Lung (tissue), 12 donors: ENCODE measurements around the gene BOD1L1. TPM values are rescaled to one million over a fixed set of nuclear protein-coding genes. Genes with fewer than 3 reads are reported as not detected.

Experiments
- ATAC-seq: fragments of 200-7000 bp; cut with Tn5 transposase; one replicate; pipeline ENCODE4 v1.9.1; 2020; ENCODE audit warnings: moderate number of reproducible peaks; ENCODE audit not compliant: insufficient read depth, low FRiP score
- DNase-seq, 3 donors: peaks; one replicate each; pipeline ENCODE4 v3.0.0-alpha.2; 2013 to 2017
- H3K27ac ChIP-seq, 2 donors: one replicate each; pipeline ENCODE4 v1.5.1; 2013; ENCODE audit warnings: mild to moderate bottlenecking in 2 of 2, moderate library complexity in 2 of 2, control low read depth in 1 of 2, inconsistent platforms in 1 of 2, low read depth in 1 of 2, low read length in 1 of 2
- H3K27me3 ChIP-seq, 3 donors: one replicate each; pipeline ENCODE4 v1.5.1; 2013; ENCODE audit warnings: low read length in 2 of 3; ENCODE audit not compliant: control insufficient read depth in 3 of 3, insufficient read depth in 3 of 3
- H3K36me3 ChIP-seq, 4 donors: one replicate each; pipeline ENCODE4 v1.5.1; 2013; ENCODE audit warnings: low read length in 4 of 4, mild to moderate bottlenecking in 1 of 4, moderate library complexity in 1 of 4; ENCODE audit not compliant: control insufficient read depth in 4 of 4, insufficient read depth in 4 of 4
- H3K4me1 ChIP-seq, 5 donors: one replicate each; pipeline ENCODE4 v1.5.1; 2013; ENCODE audit warnings: low read length in 5 of 5, mild to moderate bottlenecking in 2 of 5, moderate library complexity in 1 of 5; ENCODE audit not compliant: control insufficient read depth in 5 of 5, insufficient read depth in 5 of 5
- H3K4me3 ChIP-seq: one replicate; pipeline ENCODE4 v1.5.1; 2013; ENCODE audit warnings: mild to moderate bottlenecking, control low read depth, moderate library complexity
- H3K9ac ChIP-seq, 2 donors: one replicate each; pipeline ENCODE4 v1.5.1; 2013; ENCODE audit warnings: low read length in 2 of 2, control low read depth in 1 of 2; ENCODE audit not compliant: insufficient read depth in 1 of 2
- H3K9me3 ChIP-seq, 4 donors: one replicate each; pipeline ENCODE4 v1.5.1; 2013; ENCODE audit warnings: low read length in 3 of 4, mild to moderate bottlenecking in 1 of 4, moderate library complexity in 1 of 4; ENCODE audit not compliant: control insufficient read depth in 4 of 4, insufficient read depth in 3 of 4
- WGBS, 2 donors: extraction: QIAGEN DNeasy Blood & Tissue Kit; methylation state at CpG; one replicate each; pipeline ENCODE4 v1.1.7; 2013; 5-methylcytosine and 5-hydroxymethylcytosine counted together
- polyA plus RNA-seq, 2 donors: library from polyadenylated mRNA; stranded (reverse); fragments of 200-250 nt; gene quantifications; one replicate each; pipeline ENCODE4 v1.2.1, GENCODE V29; 2013
- total RNA-seq, 2 donors: library from RNA; depleted of rRNA in 1 of 2; stranded (reverse); fragments of >200 nt in 1 of 2; gene quantifications; one replicate each; pipeline ENCODE4 v1.2.1, GENCODE V29; 2014 to 2021
- TF ChIP-seq, protein P1 (sequence below): IDR thresholded peaks from 2 replicates; pipeline ENCODE4 v1.5.1; 2012; ENCODE audit warnings: mild to moderate bottlenecking; ENCODE audit errors: control extremely low read depth, extremely low read depth
- donor health status: control.
- donor health status: control.
- donor health status: Bipolar disorder and iron deficiency.
- donor health status: healthy.
- donor health status: DM: yes; HTN: yes; CAD: no.

Gene BOD1L1
- total and polyA plus RNA-seq, 4 donors = 8.5 to 83.9 (median 24.0) TPM

- 93 to 96% methylated on average over 2 of the region's 2 CpGs for WGBS, 2 donors
- no peak for ATAC-seq
- Histone ChIP-seq H3K4me3 (no peak overlapping the region), H3K27ac (no peak overlapping the region), H3K27me3 (no peaks in the 10 kb centered on the region), H3K9me3 (no peaks in the 10 kb centered on the region), H3K36me3 (peaks cover 13 to 66% (median 36%) of the 10 kb centered on the region in 4 donors), H3K9ac (no peak overlapping the region), H3K4me1 (no peaks in the 10 kb centered on the region)
- TF ChIP-seq, protein P1, sequence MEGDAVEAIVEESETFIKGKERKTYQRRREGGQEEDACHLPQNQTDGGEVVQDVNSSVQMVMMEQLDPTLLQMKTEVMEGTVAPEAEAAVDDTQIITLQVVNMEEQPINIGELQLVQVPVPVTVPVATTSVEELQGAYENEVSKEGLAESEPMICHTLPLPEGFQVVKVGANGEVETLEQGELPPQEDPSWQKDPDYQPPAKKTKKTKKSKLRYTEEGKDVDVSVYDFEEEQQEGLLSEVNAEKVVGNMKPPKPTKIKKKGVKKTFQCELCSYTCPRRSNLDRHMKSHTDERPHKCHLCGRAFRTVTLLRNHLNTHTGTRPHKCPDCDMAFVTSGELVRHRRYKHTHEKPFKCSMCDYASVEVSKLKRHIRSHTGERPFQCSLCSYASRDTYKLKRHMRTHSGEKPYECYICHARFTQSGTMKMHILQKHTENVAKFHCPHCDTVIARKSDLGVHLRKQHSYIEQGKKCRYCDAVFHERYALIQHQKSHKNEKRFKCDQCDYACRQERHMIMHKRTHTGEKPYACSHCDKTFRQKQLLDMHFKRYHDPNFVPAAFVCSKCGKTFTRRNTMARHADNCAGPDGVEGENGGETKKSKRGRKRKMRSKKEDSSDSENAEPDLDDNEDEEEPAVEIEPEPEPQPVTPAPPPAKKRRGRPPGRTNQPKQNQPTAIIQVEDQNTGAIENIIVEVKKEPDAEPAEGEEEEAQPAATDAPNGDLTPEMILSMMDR = no peak
- DNase-seq = no peak
Measured at GRCh38 chr4:13590766-13591165, 36.8 kb downstream of the BOD1L1 start.

DNA sequence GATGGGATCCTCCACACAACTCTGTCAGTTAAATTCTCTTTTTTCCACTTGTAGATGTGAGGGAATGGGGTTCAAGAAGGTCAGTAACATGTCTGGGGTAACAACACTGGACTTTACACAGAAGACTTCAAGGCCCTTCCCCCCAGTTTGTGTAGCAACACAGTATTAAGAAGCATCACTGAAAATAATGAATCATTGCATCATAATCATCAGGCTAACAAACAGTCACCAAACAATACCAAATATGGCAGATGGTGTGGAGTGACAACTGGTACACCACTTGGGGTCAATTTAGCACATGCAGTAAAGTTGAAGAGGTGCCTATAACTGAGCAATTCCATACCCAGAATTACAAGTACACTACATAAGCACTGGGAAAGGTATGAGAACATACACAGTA is 38.6 kb downstream of the BOD1L1 start:
- Histone ChIP-seq H3K36me3 (peaks cover 12 to 58% (median 29%) of the 10 kb centered on the region in 4 donors), H3K9ac (no peak overlapping the region), H3K4me3 (no peak overlapping the region), H3K27ac (no peak overlapping the region), H3K9me3 (no peaks in the 10 kb centered on the region), H3K4me1 (no peaks in the 10 kb centered on the region), H3K27me3 (no peaks in the 10 kb centered on the region)
- TF ChIP-seq, protein P1 = no peak
- ATAC-seq (no peak), DNase-seq (no peak)

DNA sequence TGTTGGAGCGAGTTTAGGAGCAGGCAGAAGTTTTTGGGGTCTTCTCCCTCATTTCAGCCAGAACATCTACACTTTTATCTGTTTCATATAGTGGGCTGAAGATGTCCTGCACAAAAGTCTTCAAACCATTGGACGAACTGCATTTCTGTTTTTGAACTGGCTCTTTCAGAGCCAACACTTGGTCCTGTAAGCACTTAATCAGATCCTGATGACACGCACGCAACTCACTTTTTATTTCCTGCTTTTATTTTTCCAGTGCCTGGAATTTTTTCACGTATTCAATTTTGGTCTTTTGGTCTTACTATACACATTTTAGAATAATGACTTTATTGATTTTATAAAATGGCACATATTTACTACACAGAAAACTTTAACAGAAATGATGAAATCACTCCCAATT is 43.0 kb downstream of the BOD1L1 start:
- Histone ChIP-seq H3K4me3 (no peak overlapping the region), H3K9ac (no peak overlapping the region), H3K36me3 (peaks cover 18 to 43% (median 31%) of the 10 kb centered on the region in 4 donors), H3K27me3 (no peaks in the 10 kb centered on the region), H3K9me3 (no peaks in the 10 kb centered on the region), H3K4me1 (no peaks in the 10 kb centered on the region), H3K27ac (no peak overlapping the region)
- WGBS, 2 donors = 96 to 99% methylated on average over 5 of the region's 5 CpGs
- DNase-seq (no peak), ATAC-seq (no peak)
- TF ChIP-seq, protein P1 = no peak

DNA sequence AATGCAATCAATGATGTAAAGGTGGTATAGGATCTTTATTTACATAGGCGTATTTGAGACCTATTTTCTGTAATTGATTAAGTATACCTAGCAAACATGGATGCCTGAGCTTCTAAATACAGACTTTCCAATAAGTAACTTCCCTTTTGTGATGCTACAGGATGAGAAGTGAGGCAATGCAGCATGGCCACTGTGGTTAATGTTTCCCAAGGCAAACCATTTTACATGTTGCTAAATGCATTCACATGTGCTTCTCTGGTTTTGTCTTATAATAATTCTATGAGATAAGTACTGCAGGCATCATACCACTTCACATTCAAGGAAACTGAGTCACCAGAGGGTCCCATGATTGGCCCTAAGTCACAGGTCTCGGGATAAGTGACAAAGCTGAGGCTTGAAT is 47.5 kb downstream of the BOD1L1 start:
- Histone ChIP-seq H3K4me3 (no peak overlapping the region), H3K9me3 (no peaks in the 10 kb centered on the region), H3K4me1 (no peaks in the 10 kb centered on the region), H3K27ac (no peak overlapping the region), H3K9ac (no peak overlapping the region), H3K27me3 (no peaks in the 10 kb centered on the region), H3K36me3 (peaks cover 30 to 42% (median 36%) of the 10 kb centered on the region in 4 donors)
- DNase-seq = no peak
- WGBS, 2 donors = 66 to 91% methylated on average over 2 of the region's 2 CpGs
- TF ChIP-seq, protein P1 = no peak
- no peak for ATAC-seq
